ENCODE data around the gene NARS2.

NARS2 gene

DNA sequence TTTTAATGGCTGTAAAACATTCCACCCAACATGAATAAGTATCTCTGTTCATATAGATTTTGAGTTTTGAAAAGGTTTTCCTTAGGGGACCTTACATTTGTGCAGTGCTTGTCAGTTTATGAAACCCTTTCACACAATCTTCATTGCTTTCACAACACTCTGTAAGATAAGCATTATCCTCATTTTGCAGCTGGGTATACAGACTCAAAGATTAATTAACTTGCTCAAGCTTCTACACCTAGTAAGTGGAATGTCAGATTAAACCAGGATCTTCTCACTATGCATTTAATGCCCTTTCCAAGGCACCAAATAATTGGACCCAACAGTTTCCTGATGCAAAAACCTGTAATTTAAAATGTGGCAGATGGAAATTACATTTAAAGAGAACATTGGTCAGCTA, 145.5 kb downstream of the NARS2 start:
- no peak for DNase-seq

DNA sequence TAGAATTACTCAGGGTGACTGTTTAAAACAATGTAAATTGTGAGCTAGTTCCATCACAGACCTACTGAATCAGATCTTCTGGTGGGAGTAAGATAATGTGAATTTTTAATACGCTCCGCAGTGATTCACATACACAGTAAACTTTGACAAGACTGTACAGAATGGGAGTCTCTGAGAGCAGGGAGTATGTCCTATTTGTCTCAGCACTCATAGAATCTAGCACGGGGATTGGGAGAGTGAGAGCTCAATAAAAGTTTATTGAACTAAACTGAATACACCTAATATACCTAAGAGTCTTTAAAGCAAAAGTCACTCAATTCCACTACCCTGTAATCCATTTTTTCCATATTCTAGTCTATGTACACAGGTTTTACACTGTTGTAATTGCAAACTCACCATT, 145.9 kb downstream of the NARS2 start:
- no peak for DNase-seq

DNA sequence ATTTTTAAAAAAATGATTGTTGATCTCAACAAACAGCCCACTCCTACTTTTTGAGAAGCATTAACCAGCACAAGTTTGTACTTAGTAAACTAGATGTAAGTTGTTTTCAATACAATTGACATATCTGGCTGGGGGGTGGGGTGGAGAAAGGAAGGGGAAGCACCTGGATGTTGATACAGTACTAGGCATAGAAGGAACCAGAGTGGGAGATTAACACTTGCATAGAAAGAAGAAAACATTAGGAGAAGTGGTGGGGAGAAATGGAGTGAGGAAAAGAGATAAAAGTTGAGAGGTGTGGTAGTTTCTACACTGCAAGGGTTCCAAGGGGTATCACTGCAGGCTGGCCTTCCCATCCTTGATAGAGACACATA, 146.4 kb downstream of the NARS2 start:
- no peak for DNase-seq

DNA sequence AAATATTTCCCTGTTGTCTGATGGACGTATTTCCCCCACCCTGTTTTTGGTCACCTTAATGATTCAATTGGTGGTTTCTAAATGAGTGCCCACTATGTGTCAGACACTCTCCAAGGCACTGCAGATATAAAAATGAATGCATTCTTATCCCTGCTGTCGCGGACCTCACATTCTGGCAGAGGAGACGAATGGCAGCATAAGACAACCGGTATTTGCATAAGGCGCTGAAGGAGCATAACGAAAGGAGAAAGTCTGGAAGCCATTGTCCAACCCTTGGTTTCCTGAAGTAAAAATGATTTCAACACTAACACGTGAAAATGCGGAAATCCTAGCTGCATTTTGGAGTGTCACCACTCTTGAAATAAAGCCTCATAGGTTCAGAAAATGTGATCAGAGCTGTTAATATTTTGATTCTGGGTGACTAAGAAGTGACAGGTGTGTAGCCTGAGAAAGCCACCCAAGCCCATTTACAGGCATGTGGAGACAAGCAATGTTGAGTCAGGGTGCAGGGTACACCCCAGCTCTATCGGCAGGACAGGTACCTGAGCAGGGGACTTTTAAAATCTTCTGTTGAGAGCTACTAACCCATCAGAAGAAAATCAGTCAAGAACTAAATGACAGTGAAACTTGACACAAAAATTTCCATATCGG, 146.9 kb downstream of the NARS2 start:
- no peak for DNase-seq

DNA sequence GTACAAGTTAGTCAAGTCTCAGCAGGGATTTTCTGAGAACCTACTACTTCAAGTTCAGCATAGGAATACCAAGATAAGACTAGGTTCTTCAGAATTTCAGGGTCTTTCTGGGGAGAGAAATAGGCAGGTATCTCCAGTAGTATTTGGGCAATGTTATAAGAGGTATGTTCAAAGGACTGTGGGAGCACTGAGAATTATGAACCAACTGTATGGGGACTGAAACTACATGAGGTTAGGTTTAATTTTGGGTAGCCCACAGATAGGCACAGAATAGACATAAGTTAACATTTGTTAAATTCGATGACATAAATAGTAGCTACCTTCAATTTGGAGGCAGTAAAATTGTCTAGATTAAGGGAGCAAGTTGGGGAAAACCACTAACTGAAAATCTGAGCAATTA, 147.8 kb downstream of the NARS2 start:
- DNase-seq = no peak

DNA sequence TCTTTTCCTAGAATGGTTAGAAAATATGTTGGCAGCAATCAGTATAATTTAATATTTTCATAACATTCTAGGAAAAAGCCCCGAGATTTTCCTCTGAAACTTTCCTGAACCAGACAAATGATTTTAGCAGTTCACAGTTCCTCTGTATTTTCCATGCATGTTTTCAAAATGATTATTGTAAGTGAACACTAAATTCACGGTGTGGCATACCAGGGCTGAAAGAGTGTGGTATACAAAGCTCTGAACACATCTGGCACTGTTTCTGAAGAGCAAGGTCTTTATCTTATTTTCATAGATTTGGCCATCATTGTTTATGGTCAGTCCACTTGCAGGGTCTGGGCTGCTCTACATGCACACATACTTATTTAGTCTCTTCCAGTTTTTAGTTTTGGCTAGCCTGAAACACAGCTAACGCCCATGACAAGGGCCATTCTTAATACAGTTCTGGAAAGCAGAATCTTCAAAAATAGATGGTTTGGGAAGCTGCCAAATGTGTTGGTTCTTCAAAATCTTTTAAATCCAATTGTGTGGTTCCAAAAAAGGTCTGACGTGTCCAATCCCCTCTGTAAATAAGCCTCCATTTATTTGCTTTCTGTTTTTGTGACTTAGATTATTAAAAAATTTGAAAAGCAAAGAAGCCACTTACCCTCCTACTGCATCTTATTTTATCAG, 149.1 kb downstream of the NARS2 start:
- no peak for DNase-seq

DNA sequence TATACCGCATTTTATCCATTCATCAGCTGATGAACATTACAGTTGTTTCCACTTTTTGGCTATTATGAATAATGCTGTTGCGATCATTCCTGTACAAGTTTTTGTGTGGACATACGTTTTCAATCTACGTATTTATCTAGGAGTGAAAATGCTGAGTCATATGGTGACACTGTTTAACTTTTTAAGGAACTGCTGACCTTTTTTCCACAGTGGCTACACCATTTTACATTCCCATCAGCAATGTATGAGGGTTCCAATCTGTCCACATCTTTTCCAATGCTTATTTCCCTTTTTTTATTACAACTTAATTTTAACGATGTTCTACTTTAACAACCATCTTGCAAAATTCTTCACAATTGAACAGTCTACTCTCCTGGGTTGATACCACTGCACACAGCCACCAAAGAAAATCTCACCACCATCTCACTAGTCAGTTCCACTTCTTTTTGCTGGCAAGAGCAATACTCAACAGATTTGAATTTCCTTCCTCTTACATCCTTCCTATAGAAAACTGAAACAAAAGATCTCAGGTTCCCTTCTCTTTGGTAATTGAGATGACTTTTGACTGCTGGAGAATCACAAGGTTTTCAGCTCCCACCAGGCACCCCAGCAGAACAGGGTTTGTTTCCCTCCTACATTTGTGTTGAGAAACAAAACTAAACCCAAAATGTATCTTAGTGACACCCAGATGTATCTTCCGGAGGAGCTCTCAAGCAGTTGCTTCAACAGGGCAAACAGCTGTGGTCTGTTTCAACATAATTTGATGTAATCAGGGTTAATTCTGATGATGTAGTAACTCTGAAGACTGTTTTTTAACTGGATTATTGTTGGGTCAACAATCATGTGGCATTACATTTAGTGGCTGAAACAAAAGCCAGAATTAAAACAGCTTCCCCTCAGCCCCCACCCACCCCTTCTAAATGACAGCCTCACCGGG, 150.1 kb downstream of the NARS2 start:
- DNase-seq = no peak

DNA sequence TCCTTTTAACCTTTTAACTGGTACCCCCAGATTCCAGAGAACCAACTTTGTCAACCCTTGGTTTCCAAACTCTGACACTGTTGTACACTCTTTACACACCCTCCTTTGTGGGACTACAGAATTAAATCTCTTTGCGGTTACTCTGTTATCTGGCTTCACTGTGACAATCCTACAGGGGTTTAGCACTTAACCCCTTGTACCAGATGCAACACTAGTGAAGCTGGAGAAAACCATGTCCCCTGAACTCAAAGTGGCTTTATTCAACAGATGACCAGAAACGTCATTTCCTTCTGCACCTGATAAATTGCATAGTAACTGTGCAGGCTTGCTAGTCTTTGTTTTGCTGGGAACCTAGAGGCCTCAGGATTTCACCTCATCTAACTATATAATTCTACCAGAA, 151.4 kb downstream of the NARS2 start:
- no peak for DNase-seq

DNA sequence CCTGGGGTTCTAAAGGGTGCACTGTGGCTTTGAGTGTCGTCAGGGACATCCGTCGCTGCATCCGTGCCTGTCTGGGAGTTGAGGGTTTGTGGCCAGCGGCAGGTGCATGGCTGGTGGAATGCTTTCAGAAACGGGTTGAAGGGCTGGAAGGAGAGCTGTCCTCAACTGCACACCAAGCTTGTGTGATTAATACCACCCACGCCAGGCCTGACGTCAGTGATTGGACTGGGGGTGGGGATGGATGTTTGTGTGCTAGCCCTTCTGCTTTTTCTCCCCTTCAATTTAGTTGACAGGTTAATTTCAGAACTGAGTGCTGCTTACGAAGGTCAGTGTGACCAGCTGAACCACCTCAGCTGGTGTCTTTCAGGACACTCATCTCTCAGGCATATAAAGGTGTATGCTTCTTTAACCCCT, 153.9 kb downstream of the NARS2 start:
- DNase-seq = no peak

DNA sequence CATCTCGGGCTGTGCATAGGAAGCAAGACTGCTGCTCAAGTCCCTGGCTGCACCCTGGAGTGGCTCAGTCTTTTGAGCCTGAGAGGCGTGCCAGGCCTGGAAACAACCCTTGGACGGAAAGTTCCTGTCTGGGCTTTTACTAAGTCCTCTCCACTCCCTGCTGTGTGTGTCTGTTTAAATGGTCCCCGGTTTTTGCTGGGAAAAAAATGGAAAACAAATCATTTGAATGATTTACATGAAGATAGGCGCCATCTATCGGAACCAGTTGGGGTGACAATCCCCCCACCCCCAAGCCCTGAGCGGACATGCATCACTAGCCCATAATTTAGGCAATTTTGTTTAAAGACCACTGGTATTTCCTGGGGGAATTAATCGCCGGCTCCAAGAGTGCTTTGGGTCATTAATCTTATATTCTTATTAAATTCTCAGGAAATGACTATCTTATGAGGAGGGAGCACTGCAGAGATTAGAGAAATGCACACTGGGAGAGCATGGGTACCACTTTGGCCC, 154.4 kb downstream of the NARS2 start:
- peak; percentile 62 for DNase-seq

DNA sequence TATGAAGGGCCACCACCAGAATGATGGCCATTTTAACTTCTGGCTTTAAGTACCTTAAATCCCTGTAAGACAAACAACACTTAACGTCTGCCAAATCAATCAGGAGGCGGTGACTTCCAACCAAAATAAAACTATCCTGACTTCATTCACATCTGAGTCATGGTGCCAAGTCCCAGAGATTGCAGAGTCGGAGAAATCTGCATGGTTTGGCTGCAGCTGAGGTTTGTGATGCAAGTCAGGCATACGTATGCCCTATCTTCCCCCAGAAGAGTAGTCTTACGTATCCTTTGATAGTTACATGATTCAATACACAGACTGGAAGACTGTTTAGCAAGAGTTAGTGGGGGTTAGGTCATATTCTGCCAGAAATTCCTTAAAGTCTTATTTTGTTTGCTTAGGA, 155.3 kb downstream of the NARS2 start:
- no peak for DNase-seq

DNA sequence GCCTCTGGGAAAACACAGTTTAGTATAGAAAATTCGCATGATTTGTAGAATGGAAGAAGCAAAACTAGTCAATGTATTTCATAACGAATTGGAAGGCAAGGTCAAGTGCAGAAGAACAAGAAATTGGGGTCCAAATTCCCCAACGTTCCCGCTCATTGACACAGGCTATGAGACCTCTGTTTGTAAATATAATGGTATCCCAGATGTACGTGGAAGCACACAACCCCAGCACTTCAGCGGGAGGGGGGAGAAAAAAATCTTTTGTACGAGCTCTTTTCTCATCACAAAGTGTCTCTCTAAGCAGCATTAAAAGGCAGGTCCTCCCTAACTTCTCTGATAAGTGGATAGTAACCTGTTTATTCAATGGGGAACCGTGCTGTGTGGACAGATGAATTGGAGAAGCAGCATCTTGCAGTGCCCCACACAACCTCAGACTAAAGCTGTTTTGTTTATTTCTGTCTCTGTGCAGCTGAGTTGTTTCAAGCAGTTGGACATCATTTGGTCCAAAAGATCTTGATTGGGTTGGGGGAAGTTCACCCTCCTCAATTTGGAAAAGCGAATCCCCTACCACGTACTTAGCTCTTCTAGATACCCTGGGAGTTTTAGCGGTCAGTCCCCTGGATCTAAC, 156.0 kb downstream of the NARS2 start:
- DNase-seq = no peak

DNA sequence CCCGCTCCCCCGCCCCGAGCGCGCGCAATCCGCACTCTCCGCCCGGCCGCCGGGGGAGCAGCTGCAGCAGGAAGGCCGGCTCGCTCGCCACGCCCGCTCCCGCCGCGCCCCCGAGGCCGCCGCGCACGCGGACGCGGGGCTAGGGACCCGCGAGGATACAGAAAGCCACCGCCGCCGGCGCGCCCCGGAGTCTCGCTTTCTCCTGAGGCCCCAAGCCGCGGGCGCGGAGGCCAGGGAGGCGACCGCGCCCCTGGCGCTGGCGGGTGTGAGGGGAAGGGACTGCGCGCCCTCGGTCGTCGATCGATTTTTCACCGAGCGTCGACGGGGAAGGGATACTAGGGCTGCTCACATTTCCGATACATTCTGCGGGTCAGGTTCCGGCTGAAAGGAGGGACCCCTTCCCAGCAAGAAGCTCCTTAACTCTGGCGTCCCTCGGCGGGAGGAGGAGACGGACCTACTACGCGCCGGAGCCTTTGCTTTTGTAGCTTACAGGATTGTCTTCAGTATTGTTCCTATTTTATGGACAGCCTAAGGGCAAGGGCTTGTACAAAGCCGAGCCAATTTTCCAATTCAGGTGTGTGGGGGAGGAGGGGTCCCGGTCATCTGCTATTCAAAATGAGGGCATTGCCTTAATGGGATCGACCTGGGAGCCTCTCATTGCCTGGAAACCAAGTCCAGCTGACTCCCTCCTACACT, 156.6 kb downstream of the NARS2 start:
- peak; percentile 79 for DNase-seq

DNA sequence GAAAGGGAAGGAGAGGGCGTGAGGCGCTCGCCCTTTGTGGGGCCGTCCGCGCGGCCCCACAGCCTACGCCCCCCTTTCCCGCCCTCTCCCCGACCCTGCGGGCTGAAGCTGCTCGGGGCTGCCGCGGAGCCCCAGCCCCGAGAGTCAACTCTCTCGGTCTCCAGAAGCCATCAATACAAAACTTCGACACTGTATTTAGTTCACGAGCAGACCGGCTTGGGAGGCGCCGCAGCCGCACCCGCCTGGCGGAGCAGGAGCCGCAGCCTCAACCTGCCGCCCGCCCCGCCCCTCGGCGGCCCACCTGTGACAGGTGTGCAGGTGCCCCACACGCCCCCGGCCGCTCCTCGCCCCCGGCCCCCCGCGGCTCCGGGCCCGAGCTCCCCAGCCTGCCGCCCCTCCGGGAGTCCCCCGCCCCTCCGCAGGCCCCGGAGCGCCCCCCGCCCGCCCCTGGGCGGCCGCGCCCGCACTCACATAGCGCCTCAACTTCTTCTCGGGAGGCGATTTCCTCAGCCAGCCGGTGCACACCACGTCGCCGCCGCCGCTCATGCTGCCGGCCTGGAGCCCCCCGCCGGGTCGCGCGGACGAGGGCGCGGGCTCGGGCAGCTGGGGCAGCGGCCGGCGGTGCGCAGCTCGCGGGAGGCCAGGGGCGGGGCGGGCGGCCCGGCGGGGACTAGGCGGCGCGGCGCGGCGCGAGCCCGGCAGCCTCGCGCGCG, 157.3 kb downstream of the NARS2 start, which contains the start of gene GAB2:
GAB2 (minus strand) TSS at position 646 of the 713 bp plus-strand sequence; CDS start at position 546, 100 bp downstream.
- peak; percentile 48 for DNase-seq

DNA sequence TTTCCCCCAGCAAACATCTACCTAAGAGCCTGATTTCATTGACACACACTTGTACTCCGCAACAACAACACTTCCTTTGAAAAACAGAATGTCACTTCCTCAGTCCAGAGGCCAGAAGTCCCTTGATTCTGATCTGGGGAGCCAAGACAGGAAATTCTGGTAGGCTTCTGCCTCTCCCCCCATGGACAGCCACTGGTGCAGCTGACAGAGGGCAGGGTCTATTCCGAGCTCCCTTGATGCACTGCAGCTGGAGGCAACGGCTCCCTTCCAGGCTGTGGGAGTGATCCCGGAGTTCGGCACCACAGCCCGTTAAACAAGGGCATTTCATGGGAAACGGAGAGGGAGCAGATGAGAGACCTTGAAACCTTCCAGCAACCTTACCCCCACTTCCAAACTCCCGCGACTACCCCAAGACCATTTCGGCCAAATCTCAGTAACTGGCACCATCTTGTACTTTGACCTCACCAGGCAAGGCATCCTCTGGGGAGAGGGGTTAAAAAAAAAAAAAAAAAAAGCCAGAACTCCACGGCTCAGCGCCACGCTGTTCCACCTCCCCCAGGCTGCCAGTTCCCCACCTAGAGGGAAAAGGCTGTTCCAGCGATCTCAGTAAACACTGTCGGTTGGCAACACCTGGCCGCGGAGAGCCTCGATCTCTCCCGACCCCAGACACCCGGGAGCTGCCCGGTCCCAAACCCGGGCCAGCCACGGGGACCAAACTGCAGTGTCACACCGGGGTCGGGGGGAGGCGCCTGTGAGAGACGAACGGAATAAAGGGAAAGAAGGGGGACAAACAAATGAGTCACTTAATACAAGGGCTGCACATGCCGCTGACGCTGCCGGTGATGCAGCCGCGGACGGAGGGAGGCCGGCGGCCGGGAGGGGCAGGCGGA, 158.1 kb downstream of the NARS2 start:
- peak; percentile 80 for DNase-seq

DNA sequence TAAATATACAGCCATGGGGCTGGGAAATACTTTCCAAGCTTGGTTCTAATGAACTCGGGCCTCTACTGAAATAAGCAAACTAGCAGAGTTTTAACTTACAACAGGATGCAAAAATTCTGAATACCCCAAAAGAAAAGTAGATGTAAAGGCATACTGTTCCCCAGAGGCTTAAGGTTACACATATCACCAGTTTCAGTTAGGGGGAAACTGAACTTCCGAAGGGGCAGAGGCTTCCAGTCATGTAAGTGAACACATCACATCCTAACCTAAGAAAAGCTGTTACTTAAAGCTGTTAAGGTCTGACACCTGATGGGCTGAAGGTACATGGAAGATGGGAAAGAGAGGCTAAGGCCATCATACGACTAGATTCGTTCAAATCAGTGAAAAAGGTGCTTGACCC, 159.3 kb downstream of the NARS2 start:
- DNase-seq = no peak

DNA sequence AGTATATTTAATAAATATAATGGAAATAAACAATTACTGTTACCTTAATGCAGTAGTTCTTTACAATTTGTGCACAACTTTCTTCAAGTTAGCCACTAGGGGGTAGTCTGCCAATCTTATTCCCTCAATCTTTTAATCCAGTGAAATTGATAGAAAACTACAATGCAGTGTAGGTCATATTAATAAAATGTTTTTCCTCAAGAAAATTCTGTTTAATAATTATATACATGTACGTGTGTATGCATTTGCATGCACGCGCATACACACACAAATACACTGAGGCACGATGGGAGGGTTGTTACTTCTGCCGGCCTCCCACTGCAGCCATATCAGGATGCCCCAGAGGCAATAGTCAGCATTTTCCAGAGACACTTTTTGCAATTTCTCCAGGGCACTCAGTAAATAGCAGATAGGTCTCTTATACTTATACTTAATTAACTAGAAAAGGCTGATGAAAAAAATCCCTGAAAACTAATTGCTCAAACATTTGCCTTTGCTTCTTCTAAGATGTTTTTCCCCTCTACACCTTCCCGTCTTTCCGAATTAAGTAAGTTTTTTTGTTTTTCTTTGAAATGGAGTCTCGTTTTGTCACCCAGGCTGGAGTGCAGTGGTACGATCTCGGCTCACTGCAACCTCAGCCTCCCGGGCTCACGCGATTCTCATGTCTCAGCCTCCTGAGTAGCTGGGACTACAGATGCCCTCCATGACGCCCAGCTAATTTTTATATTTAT, 160.2 kb downstream of the NARS2 start:
- DNase-seq = no peak

DNA sequence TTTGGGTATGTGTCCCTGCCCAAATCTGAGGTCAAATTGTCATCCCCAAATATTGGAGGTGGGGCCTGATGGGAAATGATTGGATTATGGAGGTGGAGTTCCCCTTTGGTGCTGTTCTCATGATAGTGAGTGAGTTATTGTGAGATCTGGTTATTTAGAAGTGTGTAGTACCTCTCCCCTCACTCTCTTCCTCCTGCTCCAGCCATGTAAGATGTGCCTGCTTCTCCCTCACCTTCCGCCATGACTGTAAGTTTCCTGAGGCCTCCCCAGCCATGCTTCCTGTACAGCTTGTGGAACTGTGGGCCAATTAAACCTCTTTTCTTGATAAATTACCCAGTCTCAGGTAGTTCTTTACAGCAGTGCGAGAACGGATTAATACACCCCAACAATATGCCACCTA, 166.0 kb downstream of the NARS2 start:
- DNase-seq = no peak

DNA sequence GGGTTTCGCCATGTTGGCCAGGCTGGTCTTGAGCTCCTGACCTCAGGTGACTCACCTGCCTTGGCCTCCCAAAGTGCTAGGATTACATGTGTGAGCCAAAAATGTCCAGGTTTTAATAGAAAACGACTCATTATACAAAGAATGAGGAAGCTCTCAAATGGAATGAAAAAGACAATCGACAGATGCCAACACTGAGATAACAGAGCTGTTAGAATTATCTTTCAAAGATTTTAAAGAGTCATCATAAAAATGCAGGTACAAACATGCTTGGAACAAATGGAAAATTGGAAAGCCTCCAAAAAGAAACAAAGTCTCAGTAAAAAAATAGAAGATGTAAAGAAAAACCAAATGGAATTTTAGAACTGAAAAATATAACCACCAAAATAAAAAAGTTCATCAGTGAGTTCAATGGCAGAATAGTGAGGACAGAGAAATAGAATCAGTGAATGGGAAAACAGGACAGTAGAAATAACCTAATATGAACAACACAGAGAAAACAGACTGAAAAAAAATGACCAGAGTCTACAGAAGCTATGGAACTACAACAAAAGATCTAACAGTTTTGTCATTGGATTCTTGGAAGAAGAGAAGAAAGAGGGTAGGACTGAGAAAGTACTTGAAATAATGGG, 168.0 kb downstream of the NARS2 start:
- no peak for DNase-seq

Measured in CD4-positive, alpha-beta T cell treated with Interleukin-6 for 4 hours (primary cell).